GDM1 (cell line): Measurements from ENCODE around the gene DCXR.

Experiments
- DNase-seq: peaks from one replicate; lab custom pipeline; 2025; lab: John Stamatoyannopoulos, UW

Gene DCXR

DNA sequence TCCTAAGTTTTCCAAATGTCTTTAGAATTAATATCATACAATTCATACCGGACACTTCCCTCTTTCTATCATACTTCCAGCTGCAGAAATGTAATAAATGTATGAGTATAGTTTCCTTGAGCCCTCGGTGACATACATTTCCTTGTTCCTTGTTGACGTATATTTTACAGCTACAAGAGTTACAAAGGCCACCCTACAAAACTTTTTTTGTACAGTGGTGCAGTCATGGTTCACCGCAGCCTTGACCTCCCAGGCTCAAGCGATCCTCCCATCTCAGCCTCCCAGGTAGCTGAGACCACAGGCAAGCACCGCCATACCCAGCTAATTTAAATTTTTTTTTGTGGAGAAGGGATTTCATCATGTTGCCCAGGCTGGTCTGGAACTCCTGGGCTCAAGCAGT, 35.3 kb upstream of the DCXR start:
- no peak for DNase-seq

DNA sequence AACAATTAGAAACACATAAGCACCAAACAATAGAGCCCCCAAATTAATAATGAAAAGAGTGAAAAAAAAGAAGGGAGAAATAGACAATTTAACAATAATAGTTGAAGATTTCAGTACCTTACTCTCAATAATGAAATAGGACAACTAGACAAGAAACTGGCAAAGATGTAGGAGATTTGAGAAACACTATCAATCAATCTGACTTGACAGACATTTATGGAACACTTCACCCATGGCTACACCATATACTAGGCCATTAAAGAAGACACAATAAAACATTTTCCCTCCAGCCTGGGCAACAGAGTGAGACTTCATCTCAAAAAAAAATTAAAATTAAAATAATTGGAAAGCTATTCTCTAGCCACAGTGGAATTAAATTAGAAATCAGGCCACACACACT, 33.1 kb upstream of the DCXR start:
- no peak for DNase-seq

DNA sequence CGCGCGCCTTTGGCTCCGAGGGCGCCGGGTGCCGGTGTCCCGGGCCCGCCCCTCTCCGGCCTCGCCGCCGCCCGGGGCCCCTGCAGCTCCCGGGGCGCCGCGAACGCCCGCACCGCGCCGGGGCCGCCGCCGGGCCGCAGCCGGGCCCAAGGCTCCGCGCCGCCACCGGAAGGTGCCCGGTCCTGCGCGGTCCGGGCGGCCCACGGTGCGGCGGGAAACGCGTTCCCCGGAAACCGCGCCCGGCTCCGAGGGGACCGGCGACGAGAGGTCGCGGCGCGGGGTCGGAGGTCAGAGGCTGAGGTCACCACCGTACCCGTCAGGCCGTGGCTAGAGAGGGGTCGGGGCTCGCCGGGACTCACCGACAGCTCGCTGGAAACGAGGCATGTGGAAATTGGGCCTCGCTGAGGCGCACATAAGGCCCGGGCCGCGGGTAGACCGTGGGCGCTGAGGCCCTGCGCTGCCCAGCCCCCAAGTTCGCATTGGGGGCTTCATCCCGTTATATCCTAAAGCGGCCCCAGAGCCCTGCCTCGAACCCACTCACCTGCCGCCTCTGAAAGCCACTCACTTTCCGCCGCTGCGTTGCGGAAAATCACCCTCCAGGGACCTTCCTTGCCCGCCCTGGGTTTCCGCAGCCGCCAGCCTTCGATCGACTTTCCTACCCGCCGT, 28.3 kb upstream of the DCXR start, which contains the start of gene DUS1L:
DUS1L (minus strand) TSS at position 167 of the 666 bp plus-strand sequence. CDS start 745 bp downstream, outside the sequence.
- peak; percentile 50 for DNase-seq

DNA sequence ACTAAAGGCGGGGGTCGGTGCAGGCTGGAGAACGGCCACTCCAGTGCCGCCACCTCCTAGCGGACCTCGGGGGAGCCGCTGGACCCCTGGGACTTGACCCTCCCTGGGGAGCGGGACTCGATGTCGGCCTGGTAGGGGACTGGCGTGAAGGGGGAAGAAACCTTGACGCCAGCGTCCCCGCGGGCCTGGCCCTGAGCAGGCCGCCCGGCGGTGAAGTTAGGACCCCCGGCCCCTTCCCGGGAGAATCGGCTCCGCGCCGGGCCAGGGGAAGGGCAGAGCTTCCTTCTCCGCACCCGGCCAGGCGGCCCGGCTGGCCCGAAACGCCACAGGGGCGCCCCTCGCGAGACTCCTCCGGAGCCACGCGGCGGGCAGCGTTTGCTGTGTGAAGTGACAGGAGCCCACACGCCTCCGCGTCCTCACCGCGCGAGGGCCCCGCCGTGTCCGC, 27.7 kb upstream of the DCXR start:
- DNase-seq = no peak

DNA sequence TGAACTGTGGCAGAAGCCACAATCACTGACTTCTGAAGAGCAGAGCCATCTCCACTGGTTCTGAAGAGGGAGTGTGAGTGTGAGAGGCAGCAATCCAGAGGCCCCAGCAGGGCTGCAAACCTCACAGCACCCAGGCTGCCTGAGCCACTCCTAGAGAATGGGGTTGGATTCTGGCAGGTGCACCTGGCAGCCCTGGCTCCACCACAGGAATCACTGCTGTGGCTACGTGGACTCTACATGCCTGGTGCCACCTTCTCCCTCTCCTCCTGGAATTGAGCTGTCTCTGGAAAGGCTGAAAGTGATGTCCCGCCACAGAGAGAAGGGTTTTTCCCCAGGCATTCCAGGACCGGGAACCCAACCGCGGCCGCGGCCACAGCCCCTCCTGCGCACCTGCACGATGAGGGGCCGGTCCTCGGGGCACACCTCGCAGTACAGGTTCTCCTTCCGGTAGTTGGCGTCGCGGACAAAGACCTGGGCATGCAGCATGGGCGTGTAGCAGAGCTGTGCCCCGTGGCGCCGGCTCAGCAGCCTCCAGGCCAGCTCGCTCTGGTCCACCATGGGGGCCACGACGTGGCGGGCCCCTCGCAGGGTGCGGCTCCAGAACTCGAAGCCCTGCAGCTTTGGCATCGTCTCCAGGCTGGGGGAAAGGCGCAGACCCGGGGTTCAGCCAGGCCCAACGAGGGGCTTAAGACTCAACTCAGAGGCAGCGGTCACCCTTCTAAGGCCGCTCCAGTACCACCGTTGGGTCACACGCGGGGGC, 27.1 kb upstream of the DCXR start:
- no peak for DNase-seq

DNA sequence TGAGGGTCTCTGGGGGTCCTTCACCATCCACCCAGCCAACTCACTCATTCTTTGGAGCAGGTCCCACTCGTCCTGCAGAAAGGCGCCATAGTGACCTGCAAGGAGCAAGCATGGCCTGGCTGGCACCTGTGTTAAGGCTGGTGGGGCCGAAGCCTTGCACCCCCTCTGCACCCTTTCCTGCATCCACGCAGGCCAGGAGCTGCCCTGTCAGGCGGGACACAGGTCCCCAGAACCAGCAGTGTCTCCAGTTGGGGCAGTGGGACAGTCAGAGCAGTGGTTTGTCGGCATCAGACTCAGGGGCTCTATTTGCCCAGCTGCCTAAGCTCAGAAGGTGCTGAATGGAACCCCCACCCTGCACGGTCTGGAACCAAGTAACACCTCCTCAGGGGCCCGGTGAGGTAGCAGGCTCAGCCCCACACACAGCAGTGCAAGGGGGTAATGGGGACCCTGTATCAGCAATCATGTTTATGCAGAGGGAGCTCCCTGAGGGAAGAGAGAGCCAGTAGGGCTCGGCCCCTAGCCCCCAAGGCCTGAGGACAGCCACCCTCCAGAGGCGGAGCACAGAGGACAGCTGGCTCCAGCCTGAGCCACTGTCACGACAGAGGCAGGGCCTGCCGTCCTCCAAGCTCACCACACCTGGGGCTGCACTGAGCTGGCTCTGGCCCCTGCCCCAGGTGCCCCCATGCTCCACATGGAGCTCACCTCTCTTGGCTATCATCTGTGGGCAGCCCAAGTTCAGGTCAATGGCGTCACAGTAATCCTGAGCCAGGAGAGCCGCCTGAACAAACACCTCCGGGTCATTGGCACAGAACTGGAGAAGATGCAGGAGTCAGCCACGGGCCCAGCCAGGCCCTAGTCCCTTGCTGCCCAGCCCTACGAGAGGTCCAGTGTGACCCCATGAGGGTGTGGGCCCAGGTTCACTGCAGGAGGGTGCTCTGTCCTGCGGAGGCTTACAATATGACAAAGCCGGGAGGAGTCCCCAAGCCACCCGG, 26.2 kb upstream of the DCXR start:
- DNase-seq = no peak

DNA sequence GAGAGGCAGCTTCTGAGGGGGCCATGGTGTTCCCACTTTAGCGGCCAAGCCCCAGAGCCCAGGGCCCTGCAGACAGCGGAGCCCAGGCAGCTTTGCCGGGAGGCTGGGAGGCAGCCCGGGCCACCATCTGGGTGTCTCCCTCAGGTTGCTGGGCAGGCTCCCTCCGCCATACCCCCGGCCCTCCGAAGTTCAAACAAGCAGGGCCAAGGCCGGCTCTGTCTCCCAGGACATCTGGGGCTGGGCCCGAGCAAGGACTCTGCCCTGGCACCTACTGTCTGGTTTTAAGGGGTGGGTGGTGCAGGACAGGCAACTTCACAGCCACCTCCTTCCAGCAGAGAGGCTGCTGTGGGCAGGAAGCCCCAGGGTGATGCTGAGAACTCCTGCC, 25.5 kb upstream of the DCXR start:
- no peak for DNase-seq

DNA sequence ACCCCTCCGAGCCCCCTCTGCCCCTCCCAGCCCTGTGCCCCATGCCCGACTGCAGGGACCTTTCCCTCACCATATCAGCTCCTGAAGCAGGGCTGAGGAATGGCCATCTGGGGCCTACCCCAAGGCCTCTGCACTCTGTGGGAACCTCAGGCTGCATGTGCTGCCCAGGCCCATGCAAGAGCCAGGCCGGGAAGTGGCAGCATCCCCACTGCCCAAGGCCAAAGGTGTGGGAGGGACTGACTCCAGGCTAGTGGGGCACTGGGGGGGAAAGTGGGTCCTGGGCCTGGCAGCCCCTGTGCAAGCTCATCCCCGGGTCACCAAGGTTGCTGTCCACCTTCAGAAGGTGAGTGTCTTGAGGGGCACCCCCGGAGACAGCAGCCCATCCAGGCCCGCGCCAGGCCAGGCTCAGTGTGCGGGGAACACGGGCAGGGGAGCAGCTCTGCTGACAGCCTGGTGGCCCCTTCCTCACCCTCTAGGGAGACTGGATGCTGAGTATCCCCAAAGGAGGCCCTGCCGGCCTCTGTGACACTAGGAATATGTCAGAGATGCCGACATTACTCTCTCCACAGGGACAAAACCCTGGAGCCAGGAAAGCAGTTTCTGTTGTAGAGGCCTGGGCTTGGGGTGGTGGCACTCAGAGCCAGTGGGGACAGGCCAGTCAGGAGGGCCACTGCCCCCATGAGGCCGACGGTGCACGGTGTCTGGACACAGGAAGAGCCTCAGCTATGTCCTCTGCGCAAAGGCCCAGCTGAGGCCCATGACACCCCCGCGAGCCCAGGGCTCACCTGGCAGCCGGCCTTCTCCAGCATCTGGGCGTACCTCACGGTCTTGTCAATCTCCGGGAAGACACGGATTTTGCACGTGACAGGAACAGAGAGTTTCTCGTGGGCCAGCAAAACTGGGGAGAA, 24.8 kb upstream of the DCXR start:
- DNase-seq = no peak

DNA sequence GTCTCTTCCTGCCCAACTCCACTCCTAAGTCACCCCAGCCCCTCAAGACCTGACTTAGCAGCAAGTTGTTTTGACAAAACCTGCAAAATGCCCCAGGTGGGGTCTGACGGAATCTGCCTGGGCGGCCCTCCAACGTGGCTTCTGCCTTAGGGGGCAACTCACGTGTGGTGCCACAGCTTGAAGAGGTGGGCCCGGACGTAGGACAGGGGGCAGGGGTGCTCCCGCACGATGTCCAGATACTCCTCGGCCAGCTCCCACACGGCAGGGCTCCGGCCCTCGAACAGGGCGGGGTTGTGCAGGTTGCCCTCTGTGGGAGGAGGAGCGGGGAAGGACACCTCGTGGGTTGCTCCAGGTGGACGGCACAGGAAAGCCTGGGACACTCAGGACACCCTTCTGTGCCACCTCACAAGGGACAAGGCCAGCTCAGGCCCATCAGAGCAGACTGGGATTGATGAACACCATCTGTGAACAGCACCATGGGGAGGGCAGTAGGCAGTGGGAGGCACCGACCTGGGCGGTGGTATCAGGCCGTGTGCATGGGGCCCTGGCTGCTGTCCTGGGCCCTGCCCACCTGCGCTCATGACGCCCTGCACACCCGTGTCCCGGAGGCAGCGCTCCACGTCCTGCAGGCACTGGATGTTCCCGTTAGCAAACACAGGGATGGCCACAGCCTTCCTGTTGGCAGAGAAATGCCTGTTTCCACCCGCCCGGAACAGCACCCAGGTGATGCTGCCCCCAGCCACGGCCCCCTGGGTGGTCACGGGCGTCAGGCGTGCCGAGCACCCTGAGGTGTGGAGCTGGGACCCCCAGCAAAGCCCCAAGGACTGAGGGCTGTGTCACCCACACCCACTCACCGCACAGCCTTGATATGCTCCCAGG, 23.8 kb upstream of the DCXR start:
- no peak for DNase-seq

DNA sequence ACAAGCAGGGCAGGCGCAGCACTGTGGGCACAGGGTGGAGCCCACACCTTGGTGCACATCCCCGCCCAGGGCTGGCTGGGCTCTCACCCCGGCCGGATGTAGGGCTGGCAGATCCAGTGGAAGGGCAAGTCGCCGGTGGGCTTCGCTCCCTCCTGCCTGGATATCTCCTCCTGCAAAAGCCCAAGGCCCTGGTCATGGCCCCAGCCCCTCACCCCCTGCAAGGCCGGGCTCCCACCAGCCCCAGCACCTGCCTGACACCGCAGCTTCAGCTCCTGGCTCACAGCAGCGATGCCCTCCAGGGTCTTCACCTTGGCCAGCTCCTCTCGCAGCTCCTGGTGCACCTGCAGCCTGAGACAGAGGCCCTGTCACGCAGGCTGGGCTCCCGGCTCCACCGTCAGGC, 23.1 kb upstream of the DCXR start:
- DNase-seq = no peak

DNA sequence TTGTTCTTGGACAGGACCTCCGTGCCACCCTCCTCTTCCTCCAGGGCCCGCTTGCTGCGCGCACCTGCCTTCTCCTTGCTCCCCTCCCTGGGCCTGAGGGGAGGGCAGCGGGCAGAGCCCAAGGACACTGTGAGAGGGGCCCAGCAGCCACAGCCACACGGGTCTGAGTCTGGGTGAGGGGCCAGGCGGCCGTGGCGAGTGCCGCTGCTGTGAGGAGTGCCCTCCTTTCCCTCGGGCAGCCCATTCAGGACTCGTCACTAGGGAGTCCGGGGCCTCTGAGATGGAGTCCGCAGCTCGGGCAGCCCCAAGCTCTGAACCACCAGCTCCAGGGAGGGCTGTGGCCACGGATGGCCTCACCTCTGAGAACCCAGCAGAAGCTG, 22.5 kb upstream of the DCXR start:
- DNase-seq = no peak

DNA sequence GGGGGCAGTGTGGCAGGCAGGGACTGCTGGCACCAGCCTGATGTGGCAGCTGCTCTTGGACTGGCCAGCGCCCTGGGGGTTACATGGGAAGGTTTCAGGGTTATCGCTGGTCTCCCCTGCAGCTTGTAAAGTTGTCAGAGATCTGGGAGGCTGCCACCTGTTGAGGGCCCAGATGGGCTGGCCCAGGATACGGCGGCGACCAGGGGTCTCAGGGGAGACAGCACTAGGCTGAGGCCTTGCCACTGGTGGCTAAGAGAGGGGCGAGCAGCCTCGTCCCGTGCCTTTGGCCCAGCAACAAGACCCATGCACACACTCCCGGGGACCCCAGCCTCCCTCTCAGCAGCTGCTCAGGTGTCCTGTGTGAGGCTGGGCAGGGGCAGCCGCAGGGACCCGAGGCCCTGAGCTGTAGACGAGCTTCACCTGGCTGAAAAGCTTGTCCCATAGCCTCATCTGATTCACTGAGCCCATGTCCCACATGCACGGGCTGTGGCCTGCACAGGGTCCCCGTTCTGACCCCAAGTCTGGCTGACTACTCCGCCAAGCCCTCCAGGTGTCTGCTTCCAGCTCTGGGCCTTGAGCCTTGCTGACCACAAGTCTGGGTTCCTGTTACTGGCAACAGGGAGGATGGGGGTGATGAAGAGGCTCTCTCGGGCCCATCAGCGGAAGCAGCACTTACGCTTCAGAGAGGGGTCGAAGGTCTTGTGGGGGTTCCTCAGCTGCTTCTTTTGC, 21.9 kb upstream of the DCXR start:
- no peak for DNase-seq

DNA sequence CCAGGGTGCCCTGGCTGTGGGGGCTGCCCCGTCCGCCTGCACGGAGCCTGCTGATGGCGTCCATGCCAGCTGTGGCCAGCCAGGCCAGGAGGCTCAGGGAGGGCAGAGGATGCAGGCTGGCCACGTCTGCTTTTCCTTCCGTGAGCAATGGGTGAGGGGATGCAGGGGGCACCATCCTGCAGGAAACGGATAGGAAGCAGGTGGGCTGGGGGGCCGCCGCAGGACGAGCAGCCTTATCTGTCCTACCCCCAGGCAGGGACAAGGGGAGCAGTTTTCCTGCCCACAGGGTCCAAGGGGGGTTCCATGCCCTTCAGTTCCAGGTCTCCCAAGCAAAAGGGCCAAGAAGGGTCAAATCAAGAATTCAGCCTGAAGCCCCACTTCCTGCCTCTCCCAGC, 21.4 kb upstream of the DCXR start:
- DNase-seq = no peak

DNA sequence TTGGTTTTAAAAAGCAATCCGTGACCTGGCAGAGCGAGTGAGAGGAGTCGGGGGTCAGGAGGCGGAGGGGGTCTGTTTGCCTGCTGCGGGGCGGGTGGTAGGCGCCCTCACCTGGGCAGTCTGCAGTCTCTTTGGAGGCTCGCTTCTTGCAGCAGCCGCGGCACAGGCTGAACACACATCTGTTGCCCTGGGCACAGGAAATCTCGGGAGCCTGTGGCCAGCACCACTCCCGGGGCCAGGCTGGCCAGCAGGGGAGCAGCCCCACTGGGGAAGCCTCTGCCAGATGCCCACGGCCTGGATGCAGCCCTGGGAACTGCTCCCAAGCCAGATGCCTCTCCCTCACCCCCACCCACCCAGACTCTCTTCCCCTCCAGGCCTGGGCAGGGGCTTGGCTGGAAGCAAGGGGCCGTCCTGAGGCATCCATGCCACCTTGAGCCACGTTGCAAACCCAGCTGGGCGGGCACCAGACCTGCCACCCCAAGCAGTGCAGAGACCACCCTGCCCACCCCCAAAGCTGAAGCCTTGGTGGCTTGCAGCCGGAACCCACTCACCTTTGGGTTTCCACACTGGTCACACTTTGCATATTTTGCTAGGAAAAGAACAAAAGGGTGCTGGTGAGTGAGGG, 20.8 kb upstream of the DCXR start:
- no peak for DNase-seq

DNA sequence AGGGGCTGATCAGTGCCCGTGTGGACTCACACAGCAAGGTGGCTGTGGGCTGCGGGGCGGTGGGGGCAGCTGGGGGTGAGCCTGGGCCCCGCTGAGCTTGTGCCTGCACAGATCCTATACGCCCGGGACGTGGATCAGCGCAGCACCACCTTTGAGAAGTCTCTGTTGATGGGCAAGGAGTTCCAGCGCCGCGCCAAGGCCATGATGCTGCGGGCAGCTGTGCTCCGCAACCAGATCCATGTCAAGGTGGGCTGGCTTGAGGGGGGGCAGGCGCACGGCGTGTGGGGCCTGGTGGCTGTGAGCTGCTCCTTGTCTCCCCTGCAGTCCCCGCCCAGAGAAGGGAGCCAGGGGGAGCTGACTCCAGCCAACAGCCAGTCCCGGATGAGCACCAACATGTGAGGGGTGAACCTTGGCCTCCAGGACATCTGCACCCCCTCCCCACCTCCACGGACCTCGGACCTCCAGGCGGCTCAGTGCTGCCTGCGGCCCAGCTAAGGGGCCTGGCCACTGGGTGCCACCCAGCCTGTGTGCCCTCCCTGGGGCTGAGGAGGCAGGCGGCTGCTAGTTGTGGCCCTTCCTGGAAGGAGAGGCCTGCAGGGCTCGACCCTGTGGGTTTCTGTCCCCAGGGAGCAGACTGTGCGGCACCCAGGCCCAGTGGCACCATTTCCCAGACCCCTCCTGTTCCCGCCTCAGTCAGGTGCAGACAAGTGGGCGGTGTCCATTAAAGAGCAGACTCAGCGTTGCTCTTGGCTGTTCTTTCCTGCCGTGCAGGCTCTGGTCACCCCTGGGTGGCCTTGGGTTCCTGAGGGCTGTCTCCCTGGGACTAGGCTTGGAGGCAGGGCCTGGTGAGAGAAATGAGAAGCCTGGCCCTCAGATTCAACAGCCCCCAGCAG, 19.5 kb upstream of the DCXR start:
- no peak for DNase-seq

DNA sequence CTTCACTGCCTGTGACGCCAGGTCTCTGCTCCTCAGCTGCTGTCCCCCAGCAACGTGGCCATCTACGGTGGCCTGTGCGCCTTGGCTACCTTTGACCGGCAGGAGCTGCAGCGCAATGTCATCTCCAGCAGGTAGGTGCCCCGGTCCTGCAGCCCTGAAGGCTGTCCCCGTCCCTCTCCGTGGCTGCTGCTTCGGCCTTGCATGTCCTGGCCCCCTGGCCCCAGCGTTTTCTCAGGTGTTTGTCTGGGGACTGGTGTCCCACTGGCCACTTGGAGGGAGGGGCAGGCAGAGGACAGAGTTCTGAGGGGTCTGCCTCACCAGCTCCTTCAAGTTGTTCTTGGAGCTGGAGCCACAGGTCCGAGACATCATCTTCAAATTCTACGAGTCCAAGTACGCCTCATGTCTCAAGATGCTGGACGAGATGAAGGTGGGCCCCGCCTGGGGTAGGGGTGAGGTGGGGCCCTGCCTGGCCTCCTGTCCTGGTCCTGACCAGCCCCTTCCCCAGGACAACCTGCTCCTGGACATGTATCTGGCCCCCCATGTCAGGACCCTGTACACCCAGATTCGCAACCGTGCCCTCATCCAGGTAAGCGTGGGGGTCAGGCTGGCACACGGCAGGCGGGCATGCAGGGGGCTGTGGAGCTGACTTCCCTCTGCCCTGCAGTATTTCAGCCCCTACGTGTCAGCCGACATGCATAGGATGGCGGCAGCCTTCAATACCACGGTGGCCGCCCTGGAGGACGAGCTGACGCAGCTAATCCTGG, 18.6 kb upstream of the DCXR start:
- DNase-seq = no peak
